ENCODE data around the gene DYNLRB1. TPM values are rescaled to one million over a fixed set of nuclear protein-coding genes. Genes with fewer than 3 reads are reported as not detected.

DYNLRB1 gene
- total and polyA plus RNA-seq, 9 of the 15 experiments (the other 6 are each of a cell fraction or from before 2014, with no cell fraction given): 48.7 to 358 (median 121) TPM

DNA sequence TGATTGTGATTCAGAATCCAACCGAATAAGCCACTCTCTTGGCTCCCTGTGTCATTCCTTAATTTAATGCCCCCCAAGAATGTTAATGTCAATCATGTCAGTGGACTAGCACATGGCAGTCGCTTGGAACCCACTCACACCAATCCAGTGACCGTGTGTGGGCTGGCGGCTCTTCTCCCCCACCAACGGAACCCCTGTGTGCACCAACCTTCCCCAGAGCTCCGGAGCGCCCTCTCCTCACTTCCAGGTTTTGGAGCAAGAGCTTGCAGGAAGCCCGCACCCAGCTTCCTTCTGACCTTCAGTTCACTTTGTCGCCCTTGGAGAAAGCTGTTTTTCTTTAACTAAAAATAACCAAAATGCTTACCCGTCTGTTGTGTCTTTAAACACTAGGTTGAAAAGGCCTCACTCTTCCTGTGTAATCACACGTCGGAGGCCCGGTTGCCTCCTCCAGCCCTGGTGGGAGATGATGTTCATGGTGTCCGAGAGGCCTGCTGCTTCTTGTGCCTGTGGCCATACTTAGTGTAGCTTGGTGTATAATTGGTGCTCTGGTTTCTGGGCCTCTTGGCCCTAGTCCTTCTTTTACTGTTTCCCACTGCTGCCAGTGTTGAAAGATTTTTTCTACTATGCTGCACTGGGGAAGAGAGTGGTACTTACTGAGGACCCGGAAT is 24.5 kb downstream of the DYNLRB1 start (continued):
- TF ChIP-seq, protein P1, sequence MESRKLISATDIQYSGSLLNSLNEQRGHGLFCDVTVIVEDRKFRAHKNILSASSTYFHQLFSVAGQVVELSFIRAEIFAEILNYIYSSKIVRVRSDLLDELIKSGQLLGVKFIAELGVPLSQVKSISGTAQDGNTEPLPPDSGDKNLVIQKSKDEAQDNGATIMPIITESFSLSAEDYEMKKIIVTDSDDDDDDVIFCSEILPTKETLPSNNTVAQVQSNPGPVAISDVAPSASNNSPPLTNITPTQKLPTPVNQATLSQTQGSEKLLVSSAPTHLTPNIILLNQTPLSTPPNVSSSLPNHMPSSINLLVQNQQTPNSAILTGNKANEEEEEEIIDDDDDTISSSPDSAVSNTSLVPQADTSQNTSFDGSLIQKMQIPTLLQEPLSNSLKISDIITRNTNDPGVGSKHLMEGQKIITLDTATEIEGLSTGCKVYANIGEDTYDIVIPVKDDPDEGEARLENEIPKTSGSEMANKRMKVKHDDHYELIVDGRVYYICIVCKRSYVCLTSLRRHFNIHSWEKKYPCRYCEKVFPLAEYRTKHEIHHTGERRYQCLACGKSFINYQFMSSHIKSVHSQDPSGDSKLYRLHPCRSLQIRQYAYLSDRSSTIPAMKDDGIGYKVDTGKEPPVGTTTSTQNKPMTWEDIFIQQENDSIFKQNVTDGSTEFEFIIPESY (CRISPR knock-in tag; IDR thresholded peaks at IDR 0.05): no peak
- no peak for TF ChIP-seq ZNF76 (CRISPR knock-in tag; IDR thresholded peaks at IDR 0.05; ENCODE audit: borderline replicate concordance)
- no peak for TF ChIP-seq FOXA1 (IDR thresholded peaks at IDR 0.05; ENCODE audit: borderline replicate concordance)

DNA sequence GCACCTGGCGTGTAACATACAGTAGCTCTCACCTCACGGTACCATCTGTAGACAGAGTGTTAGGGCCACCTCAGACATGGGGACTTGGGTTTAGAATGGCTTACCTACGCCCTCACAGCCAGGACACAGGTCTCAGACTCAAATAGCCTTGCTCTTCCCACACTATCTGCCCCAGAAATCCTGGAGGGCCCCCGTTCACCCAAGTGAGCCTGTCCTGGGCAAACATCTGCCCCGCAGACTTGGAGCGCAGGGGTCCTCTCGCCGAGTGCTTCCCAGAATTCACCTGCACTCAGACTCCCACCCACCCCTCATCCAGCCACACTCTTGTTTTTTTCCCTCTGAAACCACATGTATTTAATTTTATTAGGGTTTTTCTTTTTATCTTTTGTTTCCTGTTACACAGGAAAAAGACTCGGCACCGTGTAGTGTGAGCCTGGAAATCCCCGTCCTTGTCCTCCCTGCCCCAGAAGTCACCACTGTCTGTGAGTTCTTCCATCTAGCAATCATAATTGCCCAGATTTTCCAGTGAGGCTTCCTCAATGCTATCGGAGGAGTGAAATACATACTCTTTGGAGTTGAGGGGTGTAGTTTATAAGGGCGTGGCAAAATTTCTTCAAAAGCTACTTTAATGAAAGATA is 25.2 kb downstream of the DYNLRB1 start:
- H3K36me3 ChIP-seq (ENCODE audit: control insufficient read depth, insufficient read depth, low read length): peaks cover 39% of the 10 kb centered on the region
- ChIA-PET CTCF (ENCODE audit: low intra/inter-chr PET ratio) (interaction anchor here (1.1 kb wide), 1 partner anchor 167 kb away, joined by 3 read pairs; no protein-coding TSS in a partner anchor), POLR2A (interaction anchor here (0.6 to 1.2 kb wide), 4 partner anchors 10 to 154 kb away, joined by 3 to 6 read pairs (median 3); no protein-coding TSS in a partner anchor)
- intact Hi-C loops (cut with micrococcal nuclease): no loop called here
- H3K9ac ChIP-seq (ENCODE audit: insufficient read depth in 1 of 2, low read depth in 2 of 2, low read length in 2 of 2): no peak overlapping the region
- DNase-seq (ENCODE audit: extremely low read depth in 1 of 4, low spot score in 3 of 4) (no peak), ATAC-seq (no peak), FAIRE-seq (no peak)
- 92% methylated on average over 13 of the region's 13 CpGs for WGBS (ENCODE audit: insufficient coverage, low coverage, missing lambda C conversion rate)
- in situ Hi-C loops (cut with MboI): no loop called here
- H4K20me1 ChIP-seq (replicated peaks; ENCODE audit: control insufficient read depth, insufficient read depth, low read length): no peaks in the 10 kb centered on the region
- no peak overlapping the region for H2AFZ ChIP-seq (ENCODE audit: low read depth, low read length)
- H3K9me1 ChIP-seq (ENCODE audit: control insufficient read depth, insufficient read depth, low read length): no peaks in the 10 kb centered on the region
- H3K4me1 ChIP-seq (replicated peaks in 1 of 2; ENCODE audit: control insufficient read depth in 2 of 2, insufficient read depth in 2 of 2, low read length in 2 of 2): peaks cover 0 to 3% of the 10 kb centered on the region in 2 experiments; a peak in 2 of 5 replicates
- H3K4me3 ChIP-seq: no peak overlapping the region
- H3K27me3 ChIP-seq (ENCODE audit: control insufficient read depth in 2 of 2, insufficient read depth in 2 of 2, low read length in 2 of 2): no peaks in the 10 kb centered on the region
- no peak overlapping the region for H3K27ac ChIP-seq (ENCODE audit: extremely low read depth, low read depth, low read length)
- no peak overlapping the region for H3K4me2 ChIP-seq (ENCODE audit: insufficient read depth, low read length)
- no TSS peak for BruUV-seq (replicated peaks)
- H3K79me2 ChIP-seq (ENCODE audit: control insufficient read depth, insufficient read depth, low read length): no peaks in the 10 kb centered on the region
- H3K9me3 ChIP-seq (replicated peaks; ENCODE audit: control insufficient read depth, insufficient read depth, low read depth, low read length): no peaks in the 10 kb centered on the region
- no peak for TF ChIP-seq MCM5 (IDR thresholded peaks at IDR 0.05; ENCODE audit: low read depth)
- TF ChIP-seq, protein P2, sequence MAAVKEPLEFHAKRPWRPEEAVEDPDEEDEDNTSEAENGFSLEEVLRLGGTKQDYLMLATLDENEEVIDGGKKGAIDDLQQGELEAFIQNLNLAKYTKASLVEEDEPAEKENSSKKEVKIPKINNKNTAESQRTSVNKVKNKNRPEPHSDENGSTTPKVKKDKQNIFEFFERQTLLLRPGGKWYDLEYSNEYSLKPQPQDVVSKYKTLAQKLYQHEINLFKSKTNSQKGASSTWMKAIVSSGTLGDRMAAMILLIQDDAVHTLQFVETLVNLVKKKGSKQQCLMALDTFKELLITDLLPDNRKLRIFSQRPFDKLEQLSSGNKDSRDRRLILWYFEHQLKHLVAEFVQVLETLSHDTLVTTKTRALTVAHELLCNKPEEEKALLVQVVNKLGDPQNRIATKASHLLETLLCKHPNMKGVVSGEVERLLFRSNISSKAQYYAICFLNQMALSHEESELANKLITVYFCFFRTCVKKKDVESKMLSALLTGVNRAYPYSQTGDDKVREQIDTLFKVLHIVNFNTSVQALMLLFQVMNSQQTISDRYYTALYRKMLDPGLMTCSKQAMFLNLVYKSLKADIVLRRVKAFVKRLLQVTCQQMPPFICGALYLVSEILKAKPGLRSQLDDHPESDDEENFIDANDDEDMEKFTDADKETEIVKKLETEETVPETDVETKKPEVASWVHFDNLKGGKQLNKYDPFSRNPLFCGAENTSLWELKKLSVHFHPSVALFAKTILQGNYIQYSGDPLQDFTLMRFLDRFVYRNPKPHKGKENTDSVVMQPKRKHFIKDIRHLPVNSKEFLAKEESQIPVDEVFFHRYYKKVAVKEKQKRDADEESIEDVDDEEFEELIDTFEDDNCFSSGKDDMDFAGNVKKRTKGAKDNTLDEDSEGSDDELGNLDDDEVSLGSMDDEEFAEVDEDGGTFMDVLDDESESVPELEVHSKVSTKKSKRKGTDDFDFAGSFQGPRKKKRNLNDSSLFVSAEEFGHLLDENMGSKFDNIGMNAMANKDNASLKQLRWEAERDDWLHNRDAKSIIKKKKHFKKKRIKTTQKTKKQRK (IDR thresholded peaks at IDR 0.05; ENCODE audit: borderline replicate concordance, low read depth, low read length): no peak
- TF ChIP-seq, protein P3, sequence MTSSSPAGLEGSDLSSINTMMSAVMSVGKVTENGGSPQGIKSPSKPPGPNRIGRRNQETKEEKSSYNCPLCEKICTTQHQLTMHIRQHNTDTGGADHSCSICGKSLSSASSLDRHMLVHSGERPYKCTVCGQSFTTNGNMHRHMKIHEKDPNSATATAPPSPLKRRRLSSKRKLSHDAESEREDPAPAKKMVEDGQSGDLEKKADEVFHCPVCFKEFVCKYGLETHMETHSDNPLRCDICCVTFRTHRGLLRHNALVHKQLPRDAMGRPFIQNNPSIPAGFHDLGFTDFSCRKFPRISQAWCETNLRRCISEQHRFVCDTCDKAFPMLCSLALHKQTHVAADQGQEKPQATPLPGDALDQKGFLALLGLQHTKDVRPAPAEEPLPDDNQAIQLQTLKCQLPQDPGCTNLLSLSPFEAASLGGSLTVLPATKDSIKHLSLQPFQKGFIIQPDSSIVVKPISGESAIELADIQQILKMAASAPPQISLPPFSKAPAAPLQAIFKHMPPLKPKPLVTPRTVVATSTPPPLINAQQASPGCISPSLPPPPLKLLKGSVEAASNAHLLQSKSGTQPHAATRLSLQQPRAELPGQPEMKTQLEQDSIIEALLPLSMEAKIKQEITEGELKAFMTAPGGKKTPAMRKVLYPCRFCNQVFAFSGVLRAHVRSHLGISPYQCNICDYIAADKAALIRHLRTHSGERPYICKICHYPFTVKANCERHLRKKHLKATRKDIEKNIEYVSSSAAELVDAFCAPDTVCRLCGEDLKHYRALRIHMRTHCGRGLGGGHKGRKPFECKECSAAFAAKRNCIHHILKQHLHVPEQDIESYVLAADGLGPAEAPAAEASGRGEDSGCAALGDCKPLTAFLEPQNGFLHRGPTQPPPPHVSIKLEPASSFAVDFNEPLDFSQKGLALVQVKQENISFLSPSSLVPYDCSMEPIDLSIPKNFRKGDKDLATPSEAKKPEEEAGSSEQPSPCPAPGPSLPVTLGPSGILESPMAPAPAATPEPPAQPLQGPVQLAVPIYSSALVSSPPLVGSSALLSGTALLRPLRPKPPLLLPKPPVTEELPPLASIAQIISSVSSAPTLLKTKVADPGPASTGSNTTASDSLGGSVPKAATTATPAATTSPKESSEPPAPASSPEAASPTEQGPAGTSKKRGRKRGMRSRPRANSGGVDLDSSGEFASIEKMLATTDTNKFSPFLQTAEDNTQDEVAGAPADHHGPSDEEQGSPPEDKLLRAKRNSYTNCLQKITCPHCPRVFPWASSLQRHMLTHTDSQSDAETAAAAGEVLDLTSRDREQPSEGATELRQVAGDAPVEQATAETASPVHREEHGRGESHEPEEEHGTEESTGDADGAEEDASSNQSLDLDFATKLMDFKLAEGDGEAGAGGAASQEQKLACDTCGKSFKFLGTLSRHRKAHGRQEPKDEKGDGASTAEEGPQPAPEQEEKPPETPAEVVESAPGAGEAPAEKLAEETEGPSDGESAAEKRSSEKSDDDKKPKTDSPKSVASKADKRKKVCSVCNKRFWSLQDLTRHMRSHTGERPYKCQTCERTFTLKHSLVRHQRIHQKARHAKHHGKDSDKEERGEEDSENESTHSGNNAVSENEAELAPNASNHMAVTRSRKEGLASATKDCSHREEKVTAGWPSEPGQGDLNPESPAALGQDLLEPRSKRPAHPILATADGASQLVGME (CRISPR knock-in tag; IDR thresholded peaks at IDR 0.05): no peak
- no peak for TF ChIP-seq ELF4 (CRISPR knock-in tag; IDR thresholded peaks at IDR 0.05)

Data from K562 (cell line).